ENCODE measurements around the gene DMC1. TPM values are rescaled to one million over a fixed set of nuclear protein-coding genes. Genes with fewer than 3 reads are reported as not detected.
A peak's percentile ranks its signal among the peaks of the same experiment; 100 is the strongest.

Gene DMC1
- total and polyA plus RNA-seq, 2 of the 4 experiments (the other 2 are of a cell fraction), result 0.18 to 0.38 TPM

- Histone ChIP-seq H3K79me1 (ENCODE audit: low read depth in 1 of 2, low read length in 2 of 2) (peaks cover 37 to 71% of the 10 kb centered on the region in 2 experiments), H3K9me3 (ENCODE audit: control insufficient read depth, insufficient read depth, low read length) (no peaks in the 10 kb centered on the region), H3K9me1 (ENCODE audit: insufficient read depth, low read length) (peaks cover 18% of the 10 kb centered on the region), H2BK15ac (ENCODE audit: low read depth, low read length) (no peak overlapping the region), H3K4me1 (ENCODE audit: control insufficient read depth, insufficient read depth, low read length) (peaks cover 15% of the 10 kb centered on the region), H3K23ac (ENCODE audit: low read depth, low read length) (0 out of 2 replicates have a peak overlapping the region, but pooled peaks have one; percentile 11), H3K27ac (ENCODE audit: insufficient read depth, low read length) (no peak overlapping the region), H4K20me1 (ENCODE audit: insufficient read depth, low read length) (peaks cover 81% of the 10 kb centered on the region), H4K5ac (ENCODE audit: low read depth, low read length) (no peak overlapping the region), H4K8ac (ENCODE audit: low read depth in 2 of 2, low read length in 2 of 2) (no peak overlapping the region), H3K4ac (ENCODE audit: low read depth, low read length) (no peak overlapping the region), H3K18ac (ENCODE audit: low read depth, low read length) (no peak overlapping the region), H4K91ac (ENCODE audit: insufficient read depth, low read depth, low read length) (no peak overlapping the region), H3K56ac (ENCODE audit: extremely low read depth, insufficient read depth, low read length) (no peak overlapping the region), H2BK20ac (ENCODE audit: low read depth, low read length) (no peak overlapping the region), H2AK5ac (ENCODE audit: low read depth, low read length) (no peak overlapping the region), H3K36me3 (ENCODE audit: control insufficient read depth, insufficient read depth, low read length) (peaks cover 66% of the 10 kb centered on the region), H3K9ac (ENCODE audit: low read depth, low read length) (no peak overlapping the region), H2AK9ac (replicated peaks; ENCODE audit: low read depth, low read length, poor library complexity) (no peak overlapping the region), H2BK120ac (ENCODE audit: low read depth, low read length) (no peak overlapping the region), H2BK5ac (ENCODE audit: low read depth, low read length, poor library complexity, severe bottlenecking) (no peak overlapping the region), H3K4me3 (ENCODE audit: insufficient read depth, low read depth, low read length) (no peak overlapping the region), H3K4me2 (ENCODE audit: low read depth, low read length) (no peak overlapping the region), H3K27me3 (ENCODE audit: control insufficient read depth, insufficient read depth, low read length) (no peaks in the 10 kb centered on the region), H3K14ac (replicated peaks; ENCODE audit: low read depth, low read length) (no peak overlapping the region), H2AFZ (replicated peaks; ENCODE audit: low read length, poor library complexity) (no peak overlapping the region)
- BruUV-seq (replicated peaks), result no TSS peak
- CTCF ChIA-PET, result no interaction called here
- DNase-seq (no peak), ATAC-seq (ENCODE audit: low read depth) (no peak)
- WGBS, 2 experiments (ENCODE audit: extremely low coverage in 2 of 2, insufficient read length in 1 of 2), result no CpG with 5 or more reads among the region's 1 CpG
- in situ Hi-C loops (cut with MboI; ENCODE audit: low sequenced_read_pairs) (no loop called here), intact Hi-C loops (cut with micrococcal nuclease) (no loop called here), dilution Hi-C loops (cut with HindIII; ENCODE audit: low sequenced_read_pairs, unreplicated experiment) (no loop called here)
- POLR2A ChIA-PET (ENCODE audit: unreplicated experiment), result interaction anchor here (0.6 kb wide), 1 partner anchor 36 kb away, joined by 4 read pairs; no protein-coding TSS in a partner anchor
- TF ChIP-seq SMC3 (IDR thresholded peaks at IDR 0.05; ENCODE audit: low read depth, low read length) (no peak), CEBPB (IDR thresholded peaks at IDR 0.05; ENCODE audit: low read depth, low read length) (no peak), RCOR1 (IDR thresholded peaks at IDR 0.05; ENCODE audit: insufficient replicate concordance, low read length) (no peak), CHD1 (IDR thresholded peaks at IDR 0.05; ENCODE audit: low read depth, low read length) (no peak), RAD21 (IDR thresholded peaks at IDR 0.05; ENCODE audit: low read length) (no peak), FOS (IDR thresholded peaks at IDR 0.05; ENCODE audit: low read depth, low read length) (no peak), CTCF (conservative IDR thresholded peaks at IDR 0.05; ENCODE audit: low read depth, low read length) (no peak), MXI1 (IDR thresholded peaks at IDR 0.05; ENCODE audit: borderline replicate concordance, low read depth, low read length) (no peak), ELK1 (IDR thresholded peaks at IDR 0.05; ENCODE audit: borderline replicate concordance, low read depth, low read length) (no peak), NFE2L2 (IDR thresholded peaks at IDR 0.05; ENCODE audit: low read depth, low read length) (no peak), BHLHE40 (IDR thresholded peaks at IDR 0.05; ENCODE audit: low read depth, low read length) (no peak), MAZ (IDR thresholded peaks at IDR 0.05; ENCODE audit: borderline replicate concordance, low read depth, low read length) (no peak), MAFK (IDR thresholded peaks at IDR 0.05; ENCODE audit: low read depth, low read length) (no peak)
Measured at GRCh38 chr22:38484244-38484643, 85.7 kb downstream of the DMC1 start.
